Stimulated activated naive CD8-positive, alpha-beta T cell treated with anti-CD3 and anti-CD28 coated beads, Interleukin-15, amount 100 ng/mL, for 72 hours (primary cell): ENCODE results near the gene ZNF862.

Experiments
- ATAC-seq: fragments of 150-1000 bp; cut with Tn5 transposase; 2 replicates; pipeline ENCODE4 v1.10.0; 2021; ENCODE audit warnings: mild to moderate bottlenecking, moderate library complexity
- DNase-seq, 2 donors: peaks; one replicate each; pipeline ENCODE4 v3.0.0; 2021 to 2022
- H3K27ac Mint-ChIP-seq, 2 donors: one replicate each; pipeline ENCODE4 v1.8.0; 2022; ENCODE audit warnings: mild to moderate bottlenecking in 2 of 2, mixed read lengths in 2 of 2, moderate library complexity in 2 of 2
- H3K27me3 Mint-ChIP-seq: one replicate; pipeline ENCODE4 v1.8.0; 2022; ENCODE audit warnings: mixed read lengths
- H3K4me1 Mint-ChIP-seq: one replicate; pipeline ENCODE4 v1.8.0; 2022; ENCODE audit warnings: mild to moderate bottlenecking, mixed read lengths
- H3K4me3 Mint-ChIP-seq, 2 donors: one replicate each; pipeline ENCODE4 v1.8.0; 2022; ENCODE audit warnings: mild to moderate bottlenecking in 2 of 2, mixed read lengths in 2 of 2, moderate library complexity in 1 of 2
- H3K9me3 Mint-ChIP-seq, 2 donors: one replicate each; pipeline ENCODE4 v1.8.0; 2022; ENCODE audit warnings: mixed read lengths in 2 of 2

ZNF862 gene

DNA sequence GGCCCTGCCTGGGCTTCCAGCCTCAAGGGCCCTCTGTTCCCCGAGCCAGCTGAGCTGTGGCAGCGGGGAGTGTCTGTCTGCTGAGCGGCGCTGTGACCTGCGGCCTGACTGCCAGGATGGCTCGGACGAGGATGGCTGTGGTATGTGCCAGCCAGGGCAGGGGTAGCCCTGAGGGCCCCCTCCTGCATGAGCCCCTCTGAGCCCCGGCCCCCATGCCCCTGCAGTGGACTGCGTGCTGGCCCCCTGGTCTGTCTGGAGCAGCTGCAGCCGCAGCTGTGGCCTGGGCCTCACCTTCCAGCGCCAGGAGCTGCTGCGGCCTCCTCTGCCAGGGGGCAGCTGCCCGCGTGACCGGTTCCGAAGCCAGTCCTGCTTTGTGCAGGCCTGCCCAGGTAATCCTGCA is 36.4 kb upstream of the ZNF862 start:
- Mint-ChIP-seq H3K4me3 (no peak overlapping the region), H3K27ac (no peak overlapping the region), H3K4me1 (peaks cover 9% of the 10 kb centered on the region), H3K9me3 (no peaks in the 10 kb centered on the region), H3K27me3 (peaks cover 8% of the 10 kb centered on the region)
- no peak for ATAC-seq
- DNase-seq, result no peak

DNA sequence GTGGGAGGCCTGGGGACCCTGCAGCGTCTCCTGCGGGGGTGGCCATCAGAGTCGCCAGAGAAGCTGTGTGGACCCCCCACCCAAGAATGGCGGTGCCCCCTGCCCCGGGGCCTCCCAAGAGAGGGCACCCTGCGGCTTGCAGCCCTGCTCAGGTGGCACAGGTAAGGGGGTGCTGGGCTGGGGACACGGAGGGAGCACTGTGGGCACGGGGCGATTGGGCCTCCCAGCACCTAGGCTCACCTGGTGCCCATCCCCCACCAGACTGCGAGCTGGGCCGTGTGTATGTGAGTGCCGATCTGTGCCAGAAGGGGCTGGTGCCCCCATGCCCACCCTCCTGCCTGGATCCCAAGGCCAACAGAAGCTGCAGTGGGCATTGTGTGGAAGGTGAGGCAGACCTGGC is 35.2 kb upstream of the ZNF862 start:
- no peak for DNase-seq
- Mint-ChIP-seq H3K4me3 (no peak overlapping the region), H3K27ac (no peak overlapping the region), H3K27me3 (peaks cover 8% of the 10 kb centered on the region), H3K4me1 (peaks cover 16% of the 10 kb centered on the region), H3K9me3 (no peaks in the 10 kb centered on the region)
- ATAC-seq, result peak; percentile 24

DNA sequence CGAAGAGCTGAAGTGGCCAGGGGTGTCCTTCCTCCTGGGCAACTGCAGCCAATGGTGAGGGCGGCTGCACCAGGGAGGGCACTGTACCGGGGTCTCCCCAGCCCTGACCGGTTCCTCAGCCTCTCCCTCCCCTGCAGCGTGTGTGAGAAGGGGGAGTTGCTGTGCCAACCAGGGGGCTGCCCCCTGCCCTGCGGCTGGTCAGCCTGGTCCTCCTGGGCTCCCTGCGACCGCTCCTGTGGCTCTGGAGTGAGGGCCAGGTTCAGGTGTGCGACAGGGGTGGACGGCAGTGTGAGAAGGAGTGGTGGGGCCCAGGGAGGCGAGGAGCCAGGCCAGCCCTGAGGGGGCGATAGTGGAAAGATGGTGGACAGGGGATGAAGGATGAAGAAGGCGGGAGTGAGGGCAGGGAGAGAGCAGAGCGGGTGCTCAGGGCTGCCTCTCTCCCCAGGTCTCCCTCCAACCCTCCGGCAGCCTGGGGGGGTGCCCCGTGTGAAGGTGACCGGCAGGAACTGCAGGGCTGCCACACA is 34.6 kb upstream of the ZNF862 start:
- DNase-seq (no peak), ATAC-seq (peak; percentile 3)
- Mint-ChIP-seq H3K4me1 (peaks cover 16% of the 10 kb centered on the region), H3K27ac (no peak overlapping the region), H3K4me3 (no peak overlapping the region), H3K27me3 (peaks cover 8% of the 10 kb centered on the region), H3K9me3 (no peaks in the 10 kb centered on the region)

DNA sequence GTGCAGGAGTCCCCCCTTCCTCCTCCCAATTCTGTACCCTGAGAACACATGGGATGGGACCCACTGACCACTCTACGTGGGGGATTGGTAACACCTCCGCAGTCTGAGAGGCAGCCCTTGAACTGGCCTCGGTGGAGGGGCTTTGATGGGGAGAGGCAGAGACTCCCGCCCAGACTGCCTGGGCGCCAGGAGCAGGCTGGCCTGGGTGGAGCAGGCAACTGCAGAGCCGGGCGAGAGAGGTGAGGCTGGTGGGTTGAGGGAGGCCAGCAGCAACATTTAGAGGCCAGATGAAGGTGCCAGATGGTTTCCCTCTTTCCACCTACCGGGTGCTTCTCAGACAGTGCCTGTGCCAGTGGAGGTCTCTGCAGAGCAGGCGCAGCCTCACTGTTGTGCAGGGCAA is 34.1 kb upstream of the ZNF862 start:
- H3K4me1 Mint-ChIP-seq, result peaks cover 16% of the 10 kb centered on the region
- DNase-seq, result no peak
- ATAC-seq, result no peak
- no peak overlapping the region for H3K4me3 Mint-ChIP-seq
- H3K9me3 Mint-ChIP-seq, result no peaks in the 10 kb centered on the region
- H3K27me3 Mint-ChIP-seq, result peaks cover 8% of the 10 kb centered on the region
- H3K27ac Mint-ChIP-seq, result no peak overlapping the region

DNA sequence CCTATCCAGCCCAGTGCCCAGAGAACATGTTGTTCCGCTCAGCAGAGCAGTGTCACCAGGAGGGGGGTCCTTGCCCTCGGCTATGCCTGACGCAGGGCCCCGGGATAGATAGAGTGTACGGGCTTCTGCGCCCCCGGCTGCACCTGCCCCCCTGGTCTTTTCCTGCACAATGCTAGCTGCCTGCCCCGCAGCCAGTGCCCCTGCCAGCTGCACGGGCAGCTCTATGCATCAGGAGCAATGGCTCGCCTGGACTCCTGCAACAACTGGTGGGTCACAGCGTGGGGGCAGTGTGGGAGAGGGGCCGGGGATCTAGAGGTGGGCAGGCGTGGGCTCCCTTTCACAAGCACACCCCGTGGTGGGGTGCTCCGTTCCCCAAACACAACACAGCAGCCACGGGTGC is 31.4 kb upstream of the ZNF862 start:
- no peak for ATAC-seq
- no peak overlapping the region for H3K4me3 Mint-ChIP-seq
- no peaks in the 10 kb centered on the region for H3K9me3 Mint-ChIP-seq
- H3K4me1 Mint-ChIP-seq, result peaks cover 8% of the 10 kb centered on the region
- H3K27ac Mint-ChIP-seq, result no peak overlapping the region
- DNase-seq, result no peak
- H3K27me3 Mint-ChIP-seq, result peaks cover 8% of the 10 kb centered on the region

DNA sequence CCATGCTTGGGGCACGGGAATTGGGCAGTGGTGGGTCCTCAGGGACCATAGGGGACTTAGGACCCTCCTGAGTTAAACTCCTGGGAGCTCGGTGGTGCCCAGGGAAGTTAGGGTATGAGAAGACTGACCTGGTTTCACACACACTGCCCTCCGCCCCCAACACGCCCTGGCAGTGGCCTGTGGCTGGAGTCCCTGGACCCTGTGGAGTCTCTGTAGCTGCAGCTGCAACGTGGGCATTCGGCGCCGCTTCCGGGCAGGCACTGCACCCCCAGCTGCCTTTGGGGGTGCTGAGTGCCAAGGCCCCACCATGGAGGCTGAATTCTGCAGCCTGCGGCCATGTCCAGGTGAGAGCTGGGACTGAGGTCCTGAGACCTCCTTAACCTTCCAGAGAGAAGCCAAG is 29.9 kb upstream of the ZNF862 start:
- H3K4me1 Mint-ChIP-seq, result peaks cover 16% of the 10 kb centered on the region
- no peaks in the 10 kb centered on the region for H3K9me3 Mint-ChIP-seq
- ATAC-seq (no peak), DNase-seq (no peak)
- H3K4me3 Mint-ChIP-seq, result no peak overlapping the region
- H3K27ac Mint-ChIP-seq, result no peak overlapping the region
- peaks cover 8% of the 10 kb centered on the region for H3K27me3 Mint-ChIP-seq

DNA sequence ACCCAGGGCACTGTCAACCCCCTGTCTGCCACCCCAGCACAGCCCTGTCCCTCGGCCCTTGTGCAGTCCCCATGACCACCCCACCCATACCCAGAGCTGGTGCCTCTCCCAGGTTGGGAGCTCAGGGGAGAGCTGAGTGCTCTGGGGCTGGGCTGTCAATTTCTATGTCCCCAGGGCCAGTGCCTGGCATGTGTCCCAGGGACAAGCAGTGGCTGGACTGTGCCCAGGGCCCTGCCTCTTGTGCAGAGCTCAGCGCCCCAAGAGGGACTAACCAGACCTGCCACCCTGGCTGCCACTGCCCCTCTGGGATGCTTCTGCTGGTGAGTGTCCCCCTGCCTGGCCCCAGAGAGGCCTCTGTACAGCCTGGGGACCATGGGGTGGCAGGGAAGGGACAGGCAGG is 29.0 kb upstream of the ZNF862 start:
- Mint-ChIP-seq H3K27me3 (peaks cover 8% of the 10 kb centered on the region), H3K9me3 (no peaks in the 10 kb centered on the region), H3K4me3 (no peak overlapping the region), H3K4me1 (peaks cover 23% of the 10 kb centered on the region), H3K27ac (no peak overlapping the region)
- ATAC-seq (peak; percentile 16), DNase-seq (no peak)

DNA sequence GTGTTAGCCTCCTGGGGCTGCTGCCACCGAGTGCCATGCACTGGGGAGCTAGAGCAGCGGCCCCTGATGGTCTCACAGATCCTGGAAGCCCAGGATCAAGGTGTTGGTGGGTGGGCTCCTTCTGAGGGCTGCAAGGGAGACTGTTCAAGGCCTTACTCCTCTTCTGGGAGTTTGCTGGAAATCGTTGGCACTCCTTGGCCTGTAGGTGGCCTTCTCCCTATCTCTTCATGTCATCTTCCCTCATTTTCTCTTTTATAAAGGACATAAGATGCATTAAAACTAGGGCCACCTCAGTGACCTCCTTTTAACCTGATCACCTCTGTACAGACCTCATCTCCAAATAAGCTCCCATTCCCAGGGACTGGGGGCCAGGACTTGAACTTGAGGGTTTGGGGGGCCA is 27.0 kb upstream of the ZNF862 start:
- no peak for DNase-seq
- Mint-ChIP-seq H3K4me1 (peaks cover 23% of the 10 kb centered on the region), H3K9me3 (no peaks in the 10 kb centered on the region), H3K27me3 (peaks cover 5% of the 10 kb centered on the region), H3K27ac (no peak overlapping the region), H3K4me3 (no peak overlapping the region)
- no peak for ATAC-seq

DNA sequence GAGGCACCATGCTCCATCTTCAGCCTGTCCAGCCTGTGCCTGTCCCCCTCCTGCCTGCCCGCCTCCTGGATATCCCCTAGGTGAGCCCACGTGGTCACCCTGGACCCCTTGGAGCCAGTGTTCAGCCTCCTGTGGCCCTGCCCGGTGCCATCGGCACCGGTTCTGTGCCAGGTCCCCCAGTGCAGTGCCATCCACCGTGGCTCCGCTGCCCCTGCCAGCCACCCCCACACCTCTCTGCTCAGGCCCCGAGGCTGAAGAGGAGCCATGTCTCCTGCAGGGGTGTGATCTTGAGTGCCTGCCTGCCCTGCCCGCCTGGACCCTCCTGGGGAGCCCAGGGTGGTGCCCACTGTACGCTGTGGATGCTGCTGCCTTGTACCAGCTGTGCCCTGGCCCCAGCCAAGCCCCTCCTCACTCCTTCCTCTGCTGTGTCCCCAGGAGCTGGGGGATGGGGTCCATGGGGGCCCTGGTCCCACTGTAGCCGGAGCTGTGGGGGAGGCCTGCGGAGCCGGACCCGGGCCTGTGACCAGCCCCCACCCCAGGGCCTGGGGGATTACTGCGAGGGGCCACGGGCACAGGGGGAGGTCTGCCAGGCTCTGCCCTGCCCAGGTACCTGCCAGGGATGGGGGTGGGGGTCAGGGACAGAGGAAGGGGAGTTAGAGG is 26.2 kb upstream of the ZNF862 start:
- Mint-ChIP-seq H3K4me3 (no peak overlapping the region), H3K27me3 (no peaks in the 10 kb centered on the region), H3K4me1 (peaks cover 23% of the 10 kb centered on the region), H3K27ac (peak overlapping the region in 1 of 2 donors; percentile 48), H3K9me3 (no peaks in the 10 kb centered on the region)
- ATAC-seq (peak; percentile 7), DNase-seq (no peak)

DNA sequence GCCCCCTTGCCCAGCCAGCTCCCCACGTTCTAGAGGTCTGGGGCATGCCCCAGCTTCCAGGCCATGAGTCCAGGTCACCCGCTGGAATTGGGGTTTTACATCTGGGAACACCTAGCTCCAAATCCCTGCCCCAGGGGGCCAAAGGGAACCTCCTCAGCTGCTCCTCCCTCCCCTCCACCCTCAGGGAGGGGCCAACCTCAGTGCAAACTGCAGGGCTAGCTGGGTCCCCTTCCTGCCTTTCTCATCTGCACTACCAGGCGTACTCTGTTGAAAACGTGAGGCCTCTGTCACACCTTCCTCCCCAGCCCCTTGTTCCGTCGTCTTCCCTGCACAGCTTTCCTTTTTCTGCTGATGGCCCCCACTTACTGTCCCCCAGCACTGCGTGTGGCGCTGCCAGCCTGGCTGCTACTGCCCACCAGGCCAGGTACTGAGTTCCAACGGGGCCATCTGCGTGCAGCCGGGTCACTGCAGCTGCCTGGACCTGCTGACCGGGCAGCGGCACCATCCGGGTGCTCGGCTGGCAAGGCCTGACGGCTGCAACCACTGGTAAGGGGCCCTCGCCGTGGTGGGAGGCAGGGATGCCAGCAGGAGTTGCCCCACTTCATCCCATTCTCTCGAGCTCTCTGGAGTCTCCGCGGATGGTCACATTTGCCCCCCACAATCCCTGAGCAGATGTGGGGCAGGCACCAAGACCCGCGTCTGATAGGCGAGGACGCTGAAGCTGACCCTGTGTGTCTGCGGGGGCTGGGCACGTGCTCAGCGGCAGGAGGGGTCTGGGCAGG is 24.7 kb upstream of the ZNF862 start:
- H3K9me3 Mint-ChIP-seq, result no peaks in the 10 kb centered on the region
- peak overlapping the region; percentile 55 to 77 for H3K27ac Mint-ChIP-seq
- H3K27me3 Mint-ChIP-seq, result no peaks in the 10 kb centered on the region
- ATAC-seq, result no peak
- peaks cover 15% of the 10 kb centered on the region for H3K4me1 Mint-ChIP-seq
- H3K4me3 Mint-ChIP-seq, result no peak overlapping the region
- no peak for DNase-seq

DNA sequence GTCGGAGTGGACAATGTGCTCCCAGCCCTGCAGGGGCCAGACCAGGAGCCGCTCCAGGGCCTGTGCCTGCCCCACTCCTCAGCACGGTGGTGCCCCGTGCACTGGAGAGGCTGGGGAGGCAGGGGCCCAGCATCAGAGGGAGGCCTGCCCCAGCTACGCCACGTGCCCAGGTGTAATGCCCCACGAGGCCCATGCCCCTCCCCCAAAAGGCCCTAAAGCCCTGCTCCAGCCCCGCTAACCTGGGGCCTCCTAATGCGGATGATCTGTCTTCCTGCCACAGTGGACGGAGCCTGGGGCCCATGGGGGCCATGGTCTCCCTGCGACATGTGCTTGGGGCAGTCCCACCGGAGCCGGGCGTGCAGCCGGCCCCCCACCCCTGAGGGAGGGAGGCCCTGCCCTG is 23.7 kb upstream of the ZNF862 start:
- no peaks in the 10 kb centered on the region for H3K27me3 Mint-ChIP-seq
- H3K27ac Mint-ChIP-seq, result no peak overlapping the region
- H3K9me3 Mint-ChIP-seq, result no peaks in the 10 kb centered on the region

DNA sequence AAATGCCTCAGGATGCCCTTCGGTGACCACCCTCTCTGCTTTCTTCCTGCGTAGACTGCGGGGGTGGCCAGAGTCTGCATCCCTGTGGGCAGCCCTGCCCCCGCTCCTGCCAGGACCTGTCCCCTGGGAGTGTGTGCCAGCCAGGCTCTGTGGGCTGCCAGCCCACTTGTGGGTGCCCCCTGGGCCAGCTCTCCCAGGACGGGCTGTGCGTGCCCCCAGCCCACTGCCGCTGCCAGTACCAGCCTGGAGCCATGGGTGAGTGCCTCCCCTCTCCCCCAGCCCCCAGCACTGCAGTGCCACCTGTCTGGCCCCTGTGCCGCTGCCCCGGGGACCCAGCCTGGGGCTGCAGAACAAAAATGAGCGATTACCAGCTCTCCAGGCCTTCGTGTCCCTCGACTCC is 23.1 kb upstream of the ZNF862 start:
- ATAC-seq, result no peak
- peaks cover 15% of the 10 kb centered on the region for H3K4me1 Mint-ChIP-seq
- no peak overlapping the region for H3K4me3 Mint-ChIP-seq

More for the DNA sequence above, 23.7 kb upstream of the ZNF862 start:
- H3K4me1 Mint-ChIP-seq, result peaks cover 15% of the 10 kb centered on the region
- H3K4me3 Mint-ChIP-seq, result no peak overlapping the region
- ATAC-seq, result peak; percentile 5
- DNase-seq, result no peak

DNA sequence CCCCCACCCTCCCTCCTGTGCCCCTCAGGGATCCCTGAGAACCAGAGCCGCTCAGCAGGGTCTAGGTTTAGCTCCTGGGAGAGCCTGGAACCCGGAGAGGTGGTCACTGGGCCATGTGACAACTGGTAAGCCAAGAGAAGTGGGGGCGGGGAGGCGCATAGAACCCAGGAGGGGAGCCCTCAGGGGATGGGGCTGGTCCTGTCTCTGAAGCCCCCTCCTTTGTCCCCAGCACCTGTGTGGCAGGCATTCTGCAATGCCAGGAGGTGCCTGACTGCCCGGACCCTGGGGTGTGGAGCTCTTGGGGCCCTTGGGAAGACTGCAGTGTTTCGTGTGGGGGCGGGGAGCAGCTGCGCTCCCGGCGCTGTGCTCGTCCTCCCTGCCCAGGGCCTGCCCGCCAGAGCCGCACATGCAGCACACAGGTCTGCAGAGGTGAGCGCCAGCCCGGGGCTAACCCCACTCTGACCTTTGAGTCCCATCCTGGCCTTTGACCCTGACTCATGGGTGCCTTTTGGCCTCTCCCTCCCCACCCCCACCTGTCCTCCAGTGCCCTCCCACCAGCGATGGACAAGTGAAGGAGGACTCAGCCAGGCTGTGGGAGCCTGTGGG is 22.4 kb upstream of the ZNF862 start:
- Mint-ChIP-seq H3K27me3 (no peaks in the 10 kb centered on the region), H3K27ac (no peak overlapping the region), H3K4me3 (no peak overlapping the region), H3K4me1 (peaks cover 15% of the 10 kb centered on the region), H3K9me3 (no peaks in the 10 kb centered on the region)
- DNase-seq (no peak), ATAC-seq (no peak)

More for the DNA sequence above, 23.1 kb upstream of the ZNF862 start:
- H3K9me3 Mint-ChIP-seq, result no peaks in the 10 kb centered on the region
- no peak for DNase-seq
- H3K27ac Mint-ChIP-seq, result peak overlapping the region in 1 of 2 donors; percentile 37
- H3K27me3 Mint-ChIP-seq, result no peaks in the 10 kb centered on the region

DNA sequence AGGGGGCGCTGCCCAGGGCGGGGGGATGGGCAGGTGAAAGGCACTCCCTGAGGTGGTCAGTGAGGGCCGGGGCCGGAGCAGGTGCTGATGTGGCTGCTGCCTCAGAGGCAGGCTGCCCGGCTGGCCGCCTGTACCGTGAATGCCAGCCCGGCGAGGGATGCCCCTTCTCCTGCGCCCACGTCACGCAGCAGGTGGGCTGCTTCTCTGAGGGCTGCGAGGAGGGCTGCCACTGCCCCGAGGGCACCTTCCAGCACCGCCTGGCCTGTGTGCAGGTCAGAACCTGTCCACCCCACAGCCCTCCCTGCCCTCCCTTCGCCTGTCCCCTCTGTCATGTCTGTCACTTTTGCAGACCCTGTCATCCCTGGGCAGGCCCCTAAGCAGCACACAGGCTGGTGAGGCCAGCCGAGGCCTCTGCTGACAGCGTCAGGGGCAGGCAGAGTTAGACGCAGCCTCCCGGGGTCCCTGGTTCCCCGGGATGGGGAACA is 21.9 kb upstream of the ZNF862 start:
- no peak overlapping the region for H3K27ac Mint-ChIP-seq
- peaks cover 15% of the 10 kb centered on the region for H3K4me1 Mint-ChIP-seq
- no peaks in the 10 kb centered on the region for H3K27me3 Mint-ChIP-seq
- H3K4me3 Mint-ChIP-seq, result no peak overlapping the region
- ATAC-seq (no peak), DNase-seq (no peak)
- H3K9me3 Mint-ChIP-seq, result no peaks in the 10 kb centered on the region

DNA sequence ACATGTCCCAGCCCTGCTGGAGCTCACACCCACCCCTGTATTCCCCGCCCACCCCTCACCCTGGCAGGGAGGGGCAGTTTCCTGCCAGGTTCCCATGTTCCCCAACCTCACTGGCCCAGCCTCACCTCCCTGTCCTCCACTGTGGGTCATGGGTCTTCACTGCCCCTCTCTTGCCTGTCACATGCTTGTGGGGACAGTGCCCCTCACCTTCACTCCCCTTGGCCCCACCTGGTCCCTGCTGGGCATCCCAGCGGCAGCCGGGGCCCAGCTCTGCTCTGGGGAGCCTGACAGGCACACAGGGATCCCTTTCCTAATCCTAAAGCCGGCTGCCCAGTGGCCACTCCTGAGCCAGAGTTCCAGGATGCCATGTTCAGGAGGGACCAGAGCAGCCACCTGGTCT is 21.4 kb upstream of the ZNF862 start:
- H3K27ac Mint-ChIP-seq, result no peak overlapping the region
- H3K9me3 Mint-ChIP-seq, result no peaks in the 10 kb centered on the region
- no peaks in the 10 kb centered on the region for H3K27me3 Mint-ChIP-seq
- ATAC-seq (no peak), DNase-seq (no peak)
- peaks cover 15% of the 10 kb centered on the region for H3K4me1 Mint-ChIP-seq
- no peak overlapping the region for H3K4me3 Mint-ChIP-seq

DNA sequence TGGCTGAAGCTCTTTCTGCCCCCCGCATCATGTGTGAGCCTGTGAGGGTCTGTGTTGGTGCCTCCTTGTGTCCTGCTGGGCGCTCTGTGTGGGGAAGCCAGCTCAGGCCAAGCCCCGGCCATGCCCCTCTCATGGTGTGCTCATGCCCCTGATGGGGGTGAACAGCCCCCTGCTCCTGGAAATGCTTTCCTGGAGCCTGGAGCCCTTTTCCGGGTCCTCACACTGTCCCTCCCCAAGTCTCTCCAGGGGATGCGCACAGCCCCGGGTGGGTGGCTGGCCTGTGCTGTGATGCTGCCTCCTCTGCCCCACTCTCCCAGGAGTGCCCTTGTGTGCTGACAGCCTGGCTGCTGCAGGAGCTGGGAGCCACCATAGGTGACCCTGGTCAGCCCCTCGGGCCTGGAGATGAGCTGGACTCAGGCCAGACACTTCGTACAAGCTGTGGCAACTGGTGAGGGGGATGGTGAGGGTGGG is 20.8 kb upstream of the ZNF862 start:
- Mint-ChIP-seq H3K4me1 (peaks cover 15% of the 10 kb centered on the region), H3K27me3 (no peaks in the 10 kb centered on the region)

More for the DNA sequence above, 20.8 kb upstream of the ZNF862 start:
- Mint-ChIP-seq H3K9me3 (no peaks in the 10 kb centered on the region), H3K4me3 (no peak overlapping the region), H3K27ac (peak overlapping the region in 1 of 2 donors; percentile 48)
- DNase-seq (no peak), ATAC-seq (no peak)
